ENCODE data around the gene TUBA1C.
"Not testable (repeated sequence)": the region's sequence is repeated elsewhere in the genome, so short reads cannot be mapped to it uniquely, and the experiment has no call there.

TUBA1C gene

GRCh38 chr12:49255857-49256637 lies 8.8 kb upstream of the TUBA1C start:
- ATAC-seq: no peak
- DNase-seq: no peak

GRCh38 chr12:49257508-49258184 lies 7.2 kb upstream of the TUBA1C start:
- DNase-seq, ATAC-seq: not testable (repeated sequence)

GRCh38 chr12:49259452-49259851 lies 5.4 kb upstream of the TUBA1C start:
- no peak for ATAC-seq
- no peak for DNase-seq

GRCh38 chr12:49260166-49260565 lies 4.7 kb upstream of the TUBA1C start:
- no peak for ATAC-seq
- no peak for DNase-seq

GRCh38 chr12:49260571-49261363 lies 4.1 kb upstream of the TUBA1C start:
- DNase-seq (no peak), ATAC-seq (no peak)

- DNase-seq (no peak), ATAC-seq (no peak)
These were observed 3.2 kb upstream of the TUBA1C start for GRCh38 chr12:49261721-49262120.

GRCh38 chr12:49263400-49263763 lies 1.5 kb upstream of the TUBA1C start:
- ATAC-seq: no peak
- no peak for DNase-seq

GRCh38 chr12:49264466-49264872 lies 413 bp upstream of the TUBA1C start:
- peak; percentile 31 for ATAC-seq
- DNase-seq: peak; percentile 66

GRCh38 chr12:49269191-49269590 lies 4.3 kb downstream of the TUBA1C start:
- DNase-seq: not testable (repeated sequence)

GRCh38 chr12:49272790-49273725 lies 8.2 kb downstream of the TUBA1C start:
- ATAC-seq: no peak

More at GRCh38 chr12:49269191-49269590, 4.3 kb downstream of the TUBA1C start:
- not testable (repeated sequence) for ATAC-seq

GRCh38 chr12:49273726-49274395 lies 9.0 kb downstream of the TUBA1C start:
- no peak for ATAC-seq
- no peak for DNase-seq

More at GRCh38 chr12:49272790-49273725, 8.2 kb downstream of the TUBA1C start:
- no peak for DNase-seq

- ATAC-seq (no peak), DNase-seq (no peak)
These were observed 9.7 kb downstream of the TUBA1C start for GRCh38 chr12:49274396-49275069.

- DNase-seq (no peak), ATAC-seq (no peak)
These were observed 11.7 kb downstream of the TUBA1C start for GRCh38 chr12:49276304-49277290.

- DNase-seq (no peak), ATAC-seq (no peak)
These were observed 12.6 kb downstream of the TUBA1C start for GRCh38 chr12:49277466-49277865.

- DNase-seq: no peak
- ATAC-seq: no peak
These were observed 14.9 kb downstream of the TUBA1C start for GRCh38 chr12:49279706-49280159.

GRCh38 chr12:49280545-49280944 lies 15.7 kb downstream of the TUBA1C start:
- ATAC-seq: not testable (repeated sequence)

GRCh38 chr12:49282302-49282701 lies 17.4 kb downstream of the TUBA1C start:
- DNase-seq: no peak
- ATAC-seq: no peak

More at GRCh38 chr12:49280545-49280944, 15.7 kb downstream of the TUBA1C start:
- not testable (repeated sequence) for DNase-seq

- not testable (repeated sequence) for ATAC-seq, DNase-seq
These were observed 18.0 kb downstream of the TUBA1C start for GRCh38 chr12:49282740-49283375.

All from stimulated activated naive CD8-positive, alpha-beta T cell treated with anti-CD3 and anti-CD28 coated beads, Interleukin-15, Interleukin-2, amounts not matched to agents 100 U/mL and 50 U/mL, for 24 hours (primary cell).